HepG2 (cell line): ENCODE measurements around the gene SHQ1. TPM values are rescaled to one million over a fixed set of nuclear protein-coding genes. Genes with fewer than 3 reads are reported as not detected.

Source experiments
- ELK4 ChIP-seq: sonication (generic); formaldehyde crosslinking; IDR thresholded peaks from 2 replicates; pipeline ENCODE4 v1.9.0; 2021; ENCODE audit warnings: missing genetic modification reagents, borderline replicate concordance
- GFI1 ChIP-seq: sonication (generic); formaldehyde crosslinking; IDR thresholded peaks from 2 replicates; pipeline ENCODE4 v1.5.0; 2020; ENCODE audit warnings: missing genetic modification reagents, mild to moderate bottlenecking, borderline replicate concordance
- HDAC1 ChIP-seq: sonication (generic); formaldehyde crosslinking; IDR thresholded peaks from 2 replicates; pipeline ENCODE4 v1.5.1; 2020; ENCODE audit warnings: mild to moderate bottlenecking, missing genetic modification reagents
- HNF4A ChIP-seq: sonication (generic); formaldehyde crosslinking; IDR thresholded peaks from 2 replicates; pipeline ENCODE4 v1.4.0; 2020; ENCODE audit warnings: missing genetic modification reagents
- HOXA7 ChIP-seq: sonication (generic); formaldehyde crosslinking; IDR thresholded peaks from 2 replicates; pipeline ENCODE4 v1.8.1; 2022; ENCODE audit warnings: mild to moderate bottlenecking, missing genetic modification reagents, moderate library complexity
- LRRFIP1 ChIP-seq: sonication (generic); formaldehyde crosslinking; conservative IDR thresholded peaks from 2 replicates; pipeline ENCODE4 v1.4.0; 2020; ENCODE audit warnings: missing genetic modification reagents
- MAFF ChIP-seq: IDR thresholded peaks from 2 replicates; pipeline ENCODE4 v1.6.1; 2011; ENCODE audit warnings: low read depth, low read length, improper control_type of control experiment
- NFRKB ChIP-seq: fragments of 450-650 bp; IDR thresholded peaks from 2 replicates; pipeline ENCODE4 v1.6.1; 2017
- RBAK ChIP-seq: sonication (generic); formaldehyde crosslinking; IDR thresholded peaks from 2 replicates; pipeline ENCODE4 v1.5.1; 2020; ENCODE audit warnings: mild to moderate bottlenecking, missing genetic modification reagents
- SOX13 ChIP-seq, 3 experiments: fragments of 450-650 bp in 1 of 3; sonication (generic) in 1 of 3; formaldehyde crosslinking in 1 of 3; IDR thresholded peaks in 2 of 3; conservative IDR thresholded peaks in 1 of 3; 2 replicates each; pipeline versions ENCODE4 v1.5.0 to v1.6.1; 2016 to 2020; ENCODE audit warnings: antibody characterized with exemption in 1 of 3, mild to moderate bottlenecking in 1 of 3, missing compliant biosample characterization in 1 of 3, missing genetic modification reagents in 1 of 3, moderate library complexity in 1 of 3
- SYNCRIP ChIP-seq: fragments of 200-400 bp; formaldehyde crosslinking; IDR thresholded peaks from 2 replicates; pipeline ENCODE4 v1.6.1; 2018; ENCODE audit warnings: mild to moderate bottlenecking, low read depth, low read length; ENCODE audit not compliant: insufficient read depth
- ZMYM2 ChIP-seq: sonication (generic); formaldehyde crosslinking; IDR thresholded peaks from 2 replicates; pipeline ENCODE4 v1.8.0; 2022; ENCODE audit warnings: mild to moderate bottlenecking, missing genetic modification reagents
- ZNF101 ChIP-seq: sonication (generic); formaldehyde crosslinking; IDR thresholded peaks from 2 replicates; pipeline ENCODE4 v1.4.0; 2020; ENCODE audit warnings: mild to moderate bottlenecking, low read depth, missing genetic modification reagents, borderline replicate concordance
- ZNF121 ChIP-seq: sonication (generic); formaldehyde crosslinking; IDR thresholded peaks from 2 replicates; pipeline ENCODE4 v1.5.0; 2020; ENCODE audit warnings: mild to moderate bottlenecking, missing genetic modification reagents
- ZNF232 ChIP-seq: sonication (generic); formaldehyde crosslinking; IDR thresholded peaks from 2 replicates; pipeline ENCODE4 v1.4.0; 2020; ENCODE audit warnings: missing genetic modification reagents, borderline replicate concordance
- ZNF343 ChIP-seq: sonication (generic); formaldehyde crosslinking; IDR thresholded peaks from 2 replicates; pipeline ENCODE4 v1.4.0; 2020; ENCODE audit warnings: mild to moderate bottlenecking, missing genetic modification reagents
- ZNF44 ChIP-seq: sonication (generic); formaldehyde crosslinking; IDR thresholded peaks from 2 replicates; pipeline ENCODE4 v1.5.1; 2020; ENCODE audit warnings: mild to moderate bottlenecking, missing genetic modification reagents
- ZNF670 ChIP-seq: sonication (generic); formaldehyde crosslinking; IDR thresholded peaks from 2 replicates; pipeline ENCODE4 v1.8.0; 2022; ENCODE audit warnings: mild to moderate bottlenecking, missing genetic modification reagents, borderline replicate concordance
- ZNF737 ChIP-seq: sonication (generic); formaldehyde crosslinking; IDR thresholded peaks from 2 replicates; pipeline ENCODE4 v1.5.0; 2020; ENCODE audit warnings: missing genetic modification reagents, mild to moderate bottlenecking, borderline replicate concordance
- polyA plus RNA-seq, 8 experiments: library from polyadenylated mRNA; depleted of rRNA in 3 of 8; stranded (reverse) in 7 of 8; unstranded in 1 of 8; fragments of >200 nt; fragmentation: Illumina TruSeq in 4 of 8; extraction: Trizol in 4 of 8; gene quantifications; 2 replicates each; pipeline versions ENCODE4 v1.2.1 to v1.2.3, GENCODE V29; 2011 to 2016; ENCODE audit warnings: low read depth in 4 of 8, missing spikeins in 1 of 8, mixed read lengths in 1 of 8; ENCODE audit not compliant: insufficient read depth in 1 of 8
- total RNA-seq, 5 experiments: library from RNA; depleted of rRNA; stranded (reverse); fragments of >200 nt; fragmentation: Illumina TruSeq; extraction: Trizol; gene quantifications; 2 replicates each; pipeline ENCODE4 v1.2.3, GENCODE V29; 2016; ENCODE audit warnings: low read depth in 1 of 5
- TF ChIP-seq, protein P1 (sequence below): IDR thresholded peaks from 2 replicates; pipeline ENCODE4 v1.6.1; 2016; ENCODE audit warnings: missing compliant biosample characterization, missing genetic modification reagents, borderline replicate concordance
- TF ChIP-seq, protein P2 (sequence below): sonication (generic); formaldehyde crosslinking; IDR thresholded peaks from 2 replicates; pipeline ENCODE4 v1.8.0; 2022; ENCODE audit warnings: low read depth, missing genetic modification reagents
- TF ChIP-seq, protein P3 (sequence below): sonication (generic); formaldehyde crosslinking; IDR thresholded peaks from 2 replicates; pipeline ENCODE4 v1.8.0; 2022; ENCODE audit warnings: missing genetic modification reagents, mild to moderate bottlenecking, moderate library complexity, borderline replicate concordance

The SHQ1 gene
- total and polyA plus RNA-seq, 2 of the 13 experiments (the other 11 are each of a cell fraction or from before 2014, with no cell fraction given): 5.5 to 20.3 TPM

DNA sequence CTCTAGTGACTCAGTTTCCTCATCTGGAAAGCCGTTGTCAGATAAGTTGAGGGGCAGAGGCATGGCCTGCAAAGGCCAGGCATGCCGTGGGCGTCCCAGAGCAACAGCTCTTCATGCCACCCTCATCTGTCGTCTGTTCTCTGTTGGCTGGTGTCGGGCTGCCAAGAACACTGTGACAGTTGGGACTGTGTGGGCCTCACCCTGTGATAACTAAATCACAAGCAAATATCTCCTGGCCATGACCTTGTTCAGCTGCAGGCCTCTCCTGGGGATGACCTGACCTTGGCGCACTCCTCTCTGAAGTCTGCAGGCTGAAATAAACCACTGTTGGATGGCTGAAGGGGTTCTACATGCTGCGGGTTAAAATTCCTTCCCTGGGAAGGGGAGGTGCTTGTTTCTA is 145.9 kb downstream of the SHQ1 start (continued):
- TF ChIP-seq LRRFIP1 (CRISPR knock-in tag): no peak
- TF ChIP-seq SYNCRIP: no peak
- TF ChIP-seq HDAC1 (CRISPR knock-in tag): no peak
- no peak for TF ChIP-seq ZNF737
- TF ChIP-seq ZNF121: no peak
- no peak for TF ChIP-seq ZMYM2 (CRISPR knock-in tag)
- TF ChIP-seq HOXA7: no peak
- TF ChIP-seq ZNF44 (CRISPR knock-in tag): no peak
- TF ChIP-seq, protein P1, sequence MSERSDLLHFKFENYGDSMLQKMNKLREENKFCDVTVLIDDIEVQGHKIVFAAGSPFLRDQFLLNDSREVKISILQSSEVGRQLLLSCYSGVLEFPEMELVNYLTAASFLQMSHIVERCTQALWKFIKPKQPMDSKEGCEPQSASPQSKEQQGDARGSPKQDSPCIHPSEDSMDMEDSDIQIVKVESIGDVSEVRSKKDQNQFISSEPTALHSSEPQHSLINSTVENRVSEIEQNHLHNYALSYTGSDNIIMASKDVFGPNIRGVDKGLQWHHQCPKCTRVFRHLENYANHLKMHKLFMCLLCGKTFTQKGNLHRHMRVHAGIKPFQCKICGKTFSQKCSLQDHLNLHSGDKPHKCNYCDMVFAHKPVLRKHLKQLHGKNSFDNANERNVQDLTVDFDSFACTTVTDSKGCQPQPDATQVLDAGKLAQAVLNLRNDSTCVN: no peak
- TF ChIP-seq SOX13 (IDR thresholded peaks at IDR 0.05): no peak
- TF ChIP-seq SOX13 (CRISPR knock-in tag; conservative IDR thresholded peaks at IDR 0.05 in 1 of 2, IDR thresholded peaks at IDR 0.05 in 1 of 2): peak in 1 of 2 experiments; percentile 42; a peak in 1 of 4 replicates
- TF ChIP-seq NFRKB: no peak
- no peak for TF ChIP-seq ZNF232
- no peak for TF ChIP-seq ELK4
- TF ChIP-seq MAFF: no peak
- TF ChIP-seq, protein P2, sequence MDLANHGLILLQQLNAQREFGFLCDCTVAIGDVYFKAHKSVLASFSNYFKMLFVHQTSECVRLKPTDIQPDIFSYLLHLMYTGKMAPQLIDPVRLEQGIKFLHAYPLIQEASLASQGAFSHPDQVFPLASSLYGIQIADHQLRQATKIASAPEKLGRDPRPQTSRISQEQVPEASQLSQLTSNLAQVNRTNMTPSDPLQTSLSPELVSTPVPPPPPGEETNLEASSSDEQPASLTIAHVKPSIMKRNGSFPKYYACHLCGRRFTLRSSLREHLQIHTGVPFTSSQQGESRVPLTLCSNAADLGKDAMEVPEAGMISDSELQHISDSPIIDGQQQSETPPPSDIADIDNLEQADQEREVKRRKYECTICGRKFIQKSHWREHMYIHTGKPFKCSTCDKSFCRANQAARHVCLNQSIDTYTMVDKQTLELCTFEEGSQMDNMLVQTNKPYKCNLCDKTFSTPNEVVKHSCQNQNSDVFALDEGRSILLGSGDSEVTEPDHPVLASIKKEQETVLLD (CRISPR knock-in tag): no peak
- no peak for TF ChIP-seq ZNF101 (CRISPR knock-in tag)
- TF ChIP-seq, protein P3, sequence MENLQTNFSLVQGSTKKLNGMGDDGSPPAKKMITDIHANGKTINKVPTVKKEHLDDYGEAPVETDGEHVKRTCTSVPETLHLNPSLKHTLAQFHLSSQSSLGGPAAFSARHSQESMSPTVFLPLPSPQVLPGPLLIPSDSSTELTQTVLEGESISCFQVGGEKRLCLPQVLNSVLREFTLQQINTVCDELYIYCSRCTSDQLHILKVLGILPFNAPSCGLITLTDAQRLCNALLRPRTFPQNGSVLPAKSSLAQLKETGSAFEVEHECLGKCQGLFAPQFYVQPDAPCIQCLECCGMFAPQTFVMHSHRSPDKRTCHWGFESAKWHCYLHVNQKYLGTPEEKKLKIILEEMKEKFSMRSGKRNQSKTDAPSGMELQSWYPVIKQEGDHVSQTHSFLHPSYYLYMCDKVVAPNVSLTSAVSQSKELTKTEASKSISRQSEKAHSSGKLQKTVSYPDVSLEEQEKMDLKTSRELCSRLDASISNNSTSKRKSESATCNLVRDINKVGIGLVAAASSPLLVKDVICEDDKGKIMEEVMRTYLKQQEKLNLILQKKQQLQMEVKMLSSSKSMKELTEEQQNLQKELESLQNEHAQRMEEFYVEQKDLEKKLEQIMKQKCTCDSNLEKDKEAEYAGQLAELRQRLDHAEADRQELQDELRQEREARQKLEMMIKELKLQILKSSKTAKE: peak; percentile 81
- peak; percentile 54; the same call in 1 of the 2 replicates for TF ChIP-seq GFI1
- TF ChIP-seq HNF4A (CRISPR knock-in tag): peak; percentile 47
- no peak for TF ChIP-seq ZNF670 (CRISPR knock-in tag)
- TF ChIP-seq ZNF343 (CRISPR knock-in tag): no peak
- TF ChIP-seq RBAK (CRISPR knock-in tag): no peak
